PC-3 (cell line): ENCODE data around the gene CAPN12. TPM values are rescaled to one million over a fixed set of nuclear protein-coding genes. Genes with fewer than 3 reads are reported as not detected.

Source experiments
- ATAC-seq: fragments of 200-7000 bp; cut with Tn5 transposase; 2 replicates; pipeline ENCODE4 v1.9.1; 2020; ENCODE audit warnings: mild to moderate bottlenecking, moderate library complexity
- BruUV-seq: library from RNA; stranded (reverse); fragments of 400-500 nt; replicated peaks from 2 replicates; lab custom pipeline; 2021; lab: Mats Ljungman, UMichigan
- CTCF ChIA-PET: fragments of 300-600 bp; sonication (Branson Sonifier 250); formaldehyde crosslinking; loops from one replicate; lab custom pipeline; 2022; ENCODE audit warnings: antibody characterized with exemption; lab: Charles Lee
- POLR2A ChIA-PET: fragments of 300-600 bp; sonication (Branson Sonifier 250); formaldehyde crosslinking; loops from one replicate; lab custom pipeline; 2022; ENCODE audit warnings: antibody characterized with exemption; ENCODE audit not compliant: unreplicated experiment; lab: Charles Lee
- DNase-seq: peaks from one replicate; pipeline ENCODE4 v3.0.0-alpha.2; 2015
- H2AFZ ChIP-seq: fragments of 300-600 bp; sonication (generic); 2 replicates; pipeline ENCODE4 v1.6.0; 2016; ENCODE audit warnings: antibody characterized with exemption, low read length
- H3F3A ChIP-seq: fragments of 300-600 bp; sonication (generic); one replicate; pipeline ENCODE4 v1.6.0; 2017; ENCODE audit warnings: antibody characterized with exemption, low read length, control low read depth, mild to moderate bottlenecking; ENCODE audit not compliant: unreplicated experiment
- H3K27ac ChIP-seq: fragments of 300-600 bp; sonication (generic); 2 replicates; pipeline ENCODE4 v1.5.1; 2016; ENCODE audit warnings: mild to moderate bottlenecking, low read length
- H3K27me3 ChIP-seq: fragments of 300-600 bp; sonication (generic); 2 replicates; pipeline ENCODE4 v1.6.1; 2016; ENCODE audit warnings: low read length, mixed read lengths
- H3K36me3 ChIP-seq: fragments of 300-600 bp; sonication (generic); 2 replicates; pipeline ENCODE4 v1.6.1; 2016; ENCODE audit warnings: low read depth, mixed run types, low read length, mixed read lengths
- H3K4me1 ChIP-seq: fragments of 300-600 bp; sonication (generic); 2 replicates; pipeline ENCODE4 v1.5.1; 2016; ENCODE audit warnings: low read length; ENCODE audit not compliant: insufficient read depth
- H3K4me2 ChIP-seq: fragments of 300-600 bp; sonication (generic); 2 replicates; pipeline ENCODE4 v1.6.0; 2016; ENCODE audit warnings: low read length
- H3K4me3 ChIP-seq: fragments of 300-600 bp; sonication (generic); 2 replicates; pipeline ENCODE4 v1.5.1; 2016; ENCODE audit warnings: mild to moderate bottlenecking, low read length, mixed read lengths
- H3K79me2 ChIP-seq: fragments of 300-600 bp; sonication (generic); 2 replicates; pipeline ENCODE4 v1.6.1; 2017; ENCODE audit warnings: low read length, mixed read lengths
- H3K9ac ChIP-seq: fragments of 300-600 bp; sonication (generic); 2 replicates; pipeline ENCODE4 v1.6.0; 2016; ENCODE audit warnings: mild to moderate bottlenecking, low read length
- H3K9me2 ChIP-seq: fragments of 300-600 bp; sonication (generic); replicated peaks from 2 replicates; pipeline ENCODE4 v1.6.1; 2016; ENCODE audit warnings: mixed run types, low read length, mixed read lengths
- H3K9me3 ChIP-seq: fragments of 300-600 bp; sonication (generic); 2 replicates; pipeline ENCODE4 v1.6.1; 2016; ENCODE audit warnings: low read length, mixed read lengths
- H4K20me1 ChIP-seq: fragments of 300-600 bp; sonication (generic); 2 replicates; pipeline ENCODE4 v1.6.1; 2016; ENCODE audit warnings: low read length, mixed read lengths
- EZH2 ChIP-seq: fragments of 300-600 bp; sonication (generic); IDR thresholded peaks from one replicate; pipeline ENCODE4 v1.6.1; 2017; ENCODE audit warnings: antibody characterized with exemption, mild to moderate bottlenecking, low read length; ENCODE audit not compliant: unreplicated experiment
- EZH2phosphoT487 ChIP-seq: fragments of 300-600 bp; sonication (generic); IDR thresholded peaks from 2 replicates; pipeline ENCODE4 v1.6.1; 2018; ENCODE audit warnings: mild to moderate bottlenecking, antibody characterized with exemption, low read length, borderline replicate concordance
- intact Hi-C: fragments of 100-400 bp; cut with micrococcal nuclease; formaldehyde crosslinking; loops from 2 replicates; pipeline ENCODE4 v1.9.0; 2023
- total RNA-seq: library from RNA; depleted of rRNA; stranded (reverse); fragments of >200 nt; gene quantifications from 2 replicates; pipeline ENCODE4 v1.2.3, GENCODE V29; 2014
- TF ChIP-seq, protein P1 (sequence below): fragments of 300-600 bp; sonication (generic); conservative IDR thresholded peaks from 2 replicates; pipeline ENCODE4 v1.5.1; 2017; ENCODE audit warnings: antibody characterized with exemption, low read depth, mild to moderate bottlenecking, low read length

The CAPN12 gene
- total RNA-seq, 1 experiment from 2014 or later = 3.8 TPM

DNA sequence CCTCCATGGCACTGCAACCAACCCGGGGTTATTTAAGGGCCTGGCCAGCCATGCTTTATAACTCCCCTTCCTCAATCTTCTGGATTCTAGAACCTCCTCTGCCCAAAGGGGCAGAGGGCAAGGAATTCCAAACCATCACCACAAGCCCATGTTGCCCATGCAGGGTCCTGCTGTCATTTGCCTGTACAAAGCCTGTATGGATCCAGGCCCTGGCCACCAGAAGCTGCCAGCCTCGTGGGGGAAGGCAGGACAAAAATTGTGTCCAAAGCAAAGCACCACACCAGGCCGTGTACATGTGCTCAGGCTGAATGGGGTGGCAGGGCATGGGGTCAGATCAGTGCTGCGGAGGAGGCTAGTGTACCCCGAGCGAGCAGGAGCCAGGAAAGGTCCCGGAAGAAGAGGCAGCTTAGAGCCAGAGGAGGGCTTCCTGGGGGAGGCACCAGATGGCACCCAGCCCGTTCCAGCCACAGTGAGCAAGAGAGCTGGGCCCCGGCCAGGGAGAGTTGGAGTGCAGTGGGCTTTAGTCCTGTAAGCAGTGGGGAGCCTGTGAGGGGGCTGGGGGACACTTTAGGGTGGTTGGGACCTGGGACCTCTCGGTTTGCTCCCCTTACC, 35.8 kb downstream of the CAPN12 start:
- Histone ChIP-seq H3K27me3 (no peaks in the 10 kb centered on the region), H3K4me1 (peaks cover 22% of the 10 kb centered on the region), H3K27ac (peak overlapping the region; percentile 81), H3K4me3 (no peak overlapping the region), H3K36me3 (peaks cover 90% of the 10 kb centered on the region), H3F3A (peaks cover 3% of the 10 kb centered on the region), H3K79me2 (peaks cover 32% of the 10 kb centered on the region; the same call in 1 of the 2 replicates), H3K4me2 (no peak overlapping the region), H4K20me1 (no peaks in the 10 kb centered on the region), H2AFZ (no peak overlapping the region), H3K9me2 (no peaks in the 10 kb centered on the region), H3K9ac (no peak overlapping the region), H3K9me3 (no peaks in the 10 kb centered on the region)
- ChIA-PET POLR2A (no interaction called here), CTCF (no interaction called here)
- BruUV-seq = no TSS peak
- TF ChIP-seq EZH2 (no peak), EZH2phosphoT487 (no peak)
- DNase-seq (no peak), ATAC-seq (no peak)
- intact Hi-C loops = loop anchor here (10.0 kb wide), 1 partner anchor 54 kb away; no protein-coding TSS in a partner anchor

DNA sequence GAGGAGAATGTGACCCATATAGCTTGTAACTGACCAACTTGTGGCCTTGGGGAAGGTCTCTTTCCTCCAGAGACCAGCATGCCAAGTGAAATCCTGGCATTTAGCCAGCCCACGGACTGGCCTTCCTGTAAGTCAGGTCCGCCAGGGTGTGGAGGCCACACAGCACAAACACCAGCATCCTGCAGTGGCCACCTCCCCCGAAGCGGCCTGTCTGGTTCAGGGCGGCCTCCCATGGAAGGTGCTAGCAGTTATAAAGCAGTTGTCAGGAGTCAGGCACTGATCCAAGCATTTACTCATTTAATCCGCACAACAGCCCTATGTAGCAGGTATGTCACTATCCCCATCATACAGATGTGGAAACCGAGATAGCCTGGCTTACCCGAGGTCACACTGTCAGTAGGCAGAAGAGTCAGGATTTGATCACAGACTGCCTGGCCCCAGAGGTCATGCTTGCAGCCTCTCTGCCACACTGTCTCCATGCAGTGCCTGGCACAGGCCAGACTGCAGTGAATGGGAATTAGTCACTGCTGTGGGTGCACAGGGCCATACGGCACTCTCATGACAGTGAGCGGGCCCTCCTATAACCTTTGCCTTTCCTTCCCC, 36.7 kb downstream of the CAPN12 start:
- Histone ChIP-seq H3F3A (peaks cover 3% of the 10 kb centered on the region), H3K36me3 (peaks cover 90% of the 10 kb centered on the region), H4K20me1 (no peaks in the 10 kb centered on the region), H3K4me1 (peaks cover 22% of the 10 kb centered on the region), H2AFZ (no peak overlapping the region), H3K79me2 (peaks cover 36% of the 10 kb centered on the region; the same call in 1 of the 2 replicates), H3K27ac (peak overlapping the region; percentile 81), H3K9me2 (no peaks in the 10 kb centered on the region), H3K4me3 (no peak overlapping the region), H3K27me3 (no peaks in the 10 kb centered on the region), H3K9me3 (no peaks in the 10 kb centered on the region), H3K9ac (peak overlapping the region; percentile 23), H3K4me2 (peak overlapping the region; percentile 11; the same call in 1 of the 2 replicates)
- intact Hi-C loops = loop anchor here (10.0 kb wide), 1 partner anchor 53 kb away; no protein-coding TSS in a partner anchor
- TF ChIP-seq, protein P1, sequence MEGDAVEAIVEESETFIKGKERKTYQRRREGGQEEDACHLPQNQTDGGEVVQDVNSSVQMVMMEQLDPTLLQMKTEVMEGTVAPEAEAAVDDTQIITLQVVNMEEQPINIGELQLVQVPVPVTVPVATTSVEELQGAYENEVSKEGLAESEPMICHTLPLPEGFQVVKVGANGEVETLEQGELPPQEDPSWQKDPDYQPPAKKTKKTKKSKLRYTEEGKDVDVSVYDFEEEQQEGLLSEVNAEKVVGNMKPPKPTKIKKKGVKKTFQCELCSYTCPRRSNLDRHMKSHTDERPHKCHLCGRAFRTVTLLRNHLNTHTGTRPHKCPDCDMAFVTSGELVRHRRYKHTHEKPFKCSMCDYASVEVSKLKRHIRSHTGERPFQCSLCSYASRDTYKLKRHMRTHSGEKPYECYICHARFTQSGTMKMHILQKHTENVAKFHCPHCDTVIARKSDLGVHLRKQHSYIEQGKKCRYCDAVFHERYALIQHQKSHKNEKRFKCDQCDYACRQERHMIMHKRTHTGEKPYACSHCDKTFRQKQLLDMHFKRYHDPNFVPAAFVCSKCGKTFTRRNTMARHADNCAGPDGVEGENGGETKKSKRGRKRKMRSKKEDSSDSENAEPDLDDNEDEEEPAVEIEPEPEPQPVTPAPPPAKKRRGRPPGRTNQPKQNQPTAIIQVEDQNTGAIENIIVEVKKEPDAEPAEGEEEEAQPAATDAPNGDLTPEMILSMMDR = no peak
- no peak for TF ChIP-seq EZH2phosphoT487
- no TSS peak for BruUV-seq
- peak; percentile 86 for ATAC-seq
- peak; percentile 75 for DNase-seq
- POLR2A ChIA-PET = no interaction called here
- CTCF ChIA-PET = no interaction called here

DNA sequence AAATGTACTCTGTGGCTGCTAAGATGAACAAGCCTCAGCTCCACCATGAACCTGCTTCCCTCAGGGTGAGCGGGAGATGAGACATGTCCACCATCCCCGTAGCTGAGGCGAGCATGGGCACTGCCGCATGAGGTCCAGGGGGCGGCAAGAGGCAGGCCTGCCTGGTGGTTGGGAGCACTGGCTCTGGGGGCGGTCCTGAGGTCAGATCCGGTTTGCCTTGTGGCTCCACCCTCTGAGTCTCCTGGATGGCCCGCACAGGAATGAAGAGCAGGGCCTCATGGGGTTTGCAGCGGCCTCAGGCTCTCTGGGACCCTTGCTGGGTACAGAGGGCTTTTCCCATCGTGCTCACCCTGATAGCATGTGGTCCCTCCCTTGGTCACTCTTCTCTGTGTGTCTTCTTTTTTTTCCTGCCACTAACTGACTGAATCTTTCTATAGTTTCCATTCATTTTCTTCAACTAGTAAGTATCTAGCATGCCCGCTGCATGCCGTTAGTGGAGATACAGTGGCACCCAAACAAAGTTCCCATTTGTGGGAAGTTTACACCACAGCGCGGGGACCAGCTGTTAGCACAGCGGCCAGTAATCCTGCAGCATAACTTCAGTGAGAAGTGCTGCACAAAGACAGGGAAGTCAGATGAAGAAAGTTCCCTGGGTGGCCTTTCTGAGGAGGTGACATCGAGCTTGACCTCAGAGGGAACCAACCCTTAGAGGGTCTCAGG, 37.3 kb downstream of the CAPN12 start:
- no peak overlapping the region for H3K4me3 ChIP-seq
- peaks cover 42% of the 10 kb centered on the region for H3K79me2 ChIP-seq
- no peak overlapping the region for H2AFZ ChIP-seq
- H3K4me1 ChIP-seq = peaks cover 22% of the 10 kb centered on the region
- CTCF ChIA-PET = no interaction called here
- peak overlapping the region; percentile 11; the same call in 1 of the 2 replicates for H3K4me2 ChIP-seq
- BruUV-seq = no TSS peak
- POLR2A ChIA-PET = no interaction called here
- no peaks in the 10 kb centered on the region for H3K9me3 ChIP-seq
- H3K36me3 ChIP-seq = peaks cover 87% of the 10 kb centered on the region
- DNase-seq (no peak), ATAC-seq (peak; percentile 7)
- peak overlapping the region; percentile 81 for H3K27ac ChIP-seq
- peaks cover 3% of the 10 kb centered on the region for H3F3A ChIP-seq
- no peaks in the 10 kb centered on the region for H3K9me2 ChIP-seq
- no peaks in the 10 kb centered on the region for H4K20me1 ChIP-seq
- peak overlapping the region; percentile 23 for H3K9ac ChIP-seq
- TF ChIP-seq, protein P1 = no peak
- TF ChIP-seq EZH2phosphoT487 (no peak), EZH2 (no peak)
- H3K27me3 ChIP-seq = no peaks in the 10 kb centered on the region
- intact Hi-C loops = loop anchor here (10.0 kb wide), 1 partner anchor 52 kb away; no protein-coding TSS in a partner anchor
